ENCODE results near the gene KSR1.
"Not testable (repeated sequence)": the region's sequence is repeated elsewhere in the genome, so short reads cannot be mapped to it uniquely, and the experiment has no call there.

Gene KSR1

GRCh38 chr17:27458524-27458908 is 2.3 kb downstream of the KSR1 start:
- no peak for TF ChIP-seq CTCF (IDR thresholded peaks at IDR 0.05; ENCODE audit: low read depth, low read length, missing control alignments)
- DNase-seq (ENCODE audit: extremely low read depth, low read depth), result no peak
- H3K4me3 ChIP-seq (replicated peaks; ENCODE audit: low read depth, low read length), result peak overlapping the region; percentile 66

GRCh38 chr17:27459433-27459832 is 3.2 kb downstream of the KSR1 start:
- DNase-seq (ENCODE audit: extremely low read depth, low read depth), result no peak
- no peak overlapping the region for H3K4me3 ChIP-seq (replicated peaks; ENCODE audit: low read depth, low read length)
- TF ChIP-seq CTCF (IDR thresholded peaks at IDR 0.05; ENCODE audit: low read depth, low read length, missing control alignments), result no peak

GRCh38 chr17:27460196-27460725 is 4.0 kb downstream of the KSR1 start:
- DNase-seq (ENCODE audit: extremely low read depth, low read depth), result no peak
- TF ChIP-seq CTCF (IDR thresholded peaks at IDR 0.05; ENCODE audit: low read depth, low read length, missing control alignments), result no peak
- no peak overlapping the region for H3K4me3 ChIP-seq (replicated peaks; ENCODE audit: low read depth, low read length)

- no peak for TF ChIP-seq CTCF (IDR thresholded peaks at IDR 0.05; ENCODE audit: low read depth, low read length, missing control alignments)
- DNase-seq (ENCODE audit: extremely low read depth, low read depth), result no peak
- no peak overlapping the region for H3K4me3 ChIP-seq (replicated peaks; ENCODE audit: low read depth, low read length)
Measured at GRCh38 chr17:27461192-27461859, 5.1 kb downstream of the KSR1 start.

GRCh38 chr17:27462149-27462548 is 5.9 kb downstream of the KSR1 start:
- TF ChIP-seq CTCF (IDR thresholded peaks at IDR 0.05; ENCODE audit: low read depth, low read length, missing control alignments), result no peak
- no peak overlapping the region for H3K4me3 ChIP-seq (replicated peaks; ENCODE audit: low read depth, low read length)
- DNase-seq (ENCODE audit: extremely low read depth, low read depth), result no peak

- DNase-seq (ENCODE audit: extremely low read depth, low read depth), result no peak
- H3K4me3 ChIP-seq (replicated peaks; ENCODE audit: low read depth, low read length), result no peak overlapping the region
- no peak for TF ChIP-seq CTCF (IDR thresholded peaks at IDR 0.05; ENCODE audit: low read depth, low read length, missing control alignments)
Measured at GRCh38 chr17:27462714-27463113, 6.5 kb downstream of the KSR1 start.

- no peak for DNase-seq (ENCODE audit: extremely low read depth, low read depth)
- H3K4me3 ChIP-seq (replicated peaks; ENCODE audit: low read depth, low read length), result no peak overlapping the region
- no peak for TF ChIP-seq CTCF (IDR thresholded peaks at IDR 0.05; ENCODE audit: low read depth, low read length, missing control alignments)
Measured at GRCh38 chr17:27463235-27463677, 7.0 kb downstream of the KSR1 start.

GRCh38 chr17:27464019-27464418 is 7.8 kb downstream of the KSR1 start:
- not testable (repeated sequence) for H3K4me3 ChIP-seq (replicated peaks; ENCODE audit: low read depth, low read length); DNase-seq (ENCODE audit: extremely low read depth, low read depth)
